Endometrium (tissue), 2 donors: ENCODE results near the gene ZNF324.
"Not testable (repeated sequence)": the region's sequence is repeated elsewhere in the genome, so short reads cannot be mapped to it uniquely, and the experiment has no call there.

ENCODE experiments used
- FAIRE-seq: peaks from 2 replicates; lab custom pipeline; 2012; peaks lifted over from hg19 to GRCh38; lab: Jason Lieb, UNC
- donor health status: control.
- donor health status: control.

Gene ZNF324

GRCh38 chr19:58471736-58472135 lies 4.9 kb downstream of the ZNF324 start:
- no peak for FAIRE-seq

GRCh38 chr19:58473775-58474174 lies 6.9 kb downstream of the ZNF324 start:
- no peak for FAIRE-seq

- no peak for FAIRE-seq
Measured at GRCh38 chr19:58474291-58474996, 7.6 kb downstream of the ZNF324 start.

GRCh38 chr19:58474997-58475713 lies 8.3 kb downstream of the ZNF324 start:
- FAIRE-seq = no peak

GRCh38 chr19:58475714-58476497 lies 9.0 kb downstream of the ZNF324 start, which contains the start of gene ZNF446:
TSS of gene ZNF446 (plus strand) at chr19:58476352. CDS start at chr19:58477219, 867 bp downstream.
- FAIRE-seq = peak; percentile 92

GRCh38 chr19:58476498-58477015 lies 9.7 kb downstream of the ZNF324 start:
- FAIRE-seq = no peak

GRCh38 chr19:58477130-58477529 lies 10.2 kb downstream of the ZNF324 start:
- no peak for FAIRE-seq

GRCh38 chr19:58477871-58478270 lies 11.0 kb downstream of the ZNF324 start:
- no peak for FAIRE-seq

GRCh38 chr19:58479303-58479702 lies 12.4 kb downstream of the ZNF324 start:
- no peak for FAIRE-seq

GRCh38 chr19:58479736-58480480 lies 13.0 kb downstream of the ZNF324 start:
- no peak for FAIRE-seq

GRCh38 chr19:58480481-58480830 lies 13.6 kb downstream of the ZNF324 start:
- no peak for FAIRE-seq

GRCh38 chr19:58480831-58481230 lies 14.0 kb downstream of the ZNF324 start:
- no peak for FAIRE-seq

GRCh38 chr19:58482372-58482771 lies 15.5 kb downstream of the ZNF324 start:
- no peak for FAIRE-seq

GRCh38 chr19:58483776-58484175 lies 16.9 kb downstream of the ZNF324 start:
- FAIRE-seq = no peak

GRCh38 chr19:58484349-58484748 lies 17.5 kb downstream of the ZNF324 start:
- FAIRE-seq = not testable (repeated sequence)

- no peak for FAIRE-seq
Measured at GRCh38 chr19:58491393-58491792, 24.5 kb downstream of the ZNF324 start.

GRCh38 chr19:58492265-58492664 lies 25.4 kb downstream of the ZNF324 start:
- FAIRE-seq = no peak

GRCh38 chr19:58497634-58498170 lies 30.8 kb downstream of the ZNF324 start:
- no peak for FAIRE-seq

- FAIRE-seq = no peak
Measured at GRCh38 chr19:58498316-58499020, 31.6 kb downstream of the ZNF324 start.

- peak; percentile 55 for FAIRE-seq
Measured at GRCh38 chr19:58499021-58499927, 32.4 kb downstream of the ZNF324 start.
